ENCODE data around the gene MRPL36.

- TF ChIP-seq, protein P1, sequence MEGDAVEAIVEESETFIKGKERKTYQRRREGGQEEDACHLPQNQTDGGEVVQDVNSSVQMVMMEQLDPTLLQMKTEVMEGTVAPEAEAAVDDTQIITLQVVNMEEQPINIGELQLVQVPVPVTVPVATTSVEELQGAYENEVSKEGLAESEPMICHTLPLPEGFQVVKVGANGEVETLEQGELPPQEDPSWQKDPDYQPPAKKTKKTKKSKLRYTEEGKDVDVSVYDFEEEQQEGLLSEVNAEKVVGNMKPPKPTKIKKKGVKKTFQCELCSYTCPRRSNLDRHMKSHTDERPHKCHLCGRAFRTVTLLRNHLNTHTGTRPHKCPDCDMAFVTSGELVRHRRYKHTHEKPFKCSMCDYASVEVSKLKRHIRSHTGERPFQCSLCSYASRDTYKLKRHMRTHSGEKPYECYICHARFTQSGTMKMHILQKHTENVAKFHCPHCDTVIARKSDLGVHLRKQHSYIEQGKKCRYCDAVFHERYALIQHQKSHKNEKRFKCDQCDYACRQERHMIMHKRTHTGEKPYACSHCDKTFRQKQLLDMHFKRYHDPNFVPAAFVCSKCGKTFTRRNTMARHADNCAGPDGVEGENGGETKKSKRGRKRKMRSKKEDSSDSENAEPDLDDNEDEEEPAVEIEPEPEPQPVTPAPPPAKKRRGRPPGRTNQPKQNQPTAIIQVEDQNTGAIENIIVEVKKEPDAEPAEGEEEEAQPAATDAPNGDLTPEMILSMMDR (IDR thresholded peaks at IDR 0.05): no peak
- no peak for TF ChIP-seq POLR2A (IDR thresholded peaks at IDR 0.05)
These were observed 20.7 kb upstream of the MRPL36 start for GRCh38 chr5:1820381-1820780.
